GM18873 (cell line): ENCODE results near the gene MOCS1.

Experiments used
- ATAC-seq: cut with Tn5 transposase; IDR thresholded peaks from one replicate; pipeline ENCODE4 v1.9.1; 2021; ENCODE audit warnings: mild to moderate bottlenecking, moderate library complexity, moderate number of reproducible peaks; ENCODE audit not compliant: unreplicated experiment, low FRiP score

The MOCS1 gene

GRCh38 chr6:39882531-39882899, 51.7 kb downstream of the MOCS1 start:
- ATAC-seq, result no peak

- no peak for ATAC-seq
Observed at GRCh38 chr6:39881851-39882530, 52.3 kb downstream of the MOCS1 start.

GRCh38 chr6:39880594-39880993, 53.7 kb downstream of the MOCS1 start:
- no peak for ATAC-seq

GRCh38 chr6:39879535-39879934, 54.7 kb downstream of the MOCS1 start:
- no peak for ATAC-seq

GRCh38 chr6:39876826-39877225, 57.4 kb downstream of the MOCS1 start:
- ATAC-seq, result no peak

GRCh38 chr6:39876111-39876510, 58.2 kb downstream of the MOCS1 start:
- no peak for ATAC-seq

- no peak for ATAC-seq
Observed at GRCh38 chr6:39873439-39873838, 60.8 kb downstream of the MOCS1 start.

GRCh38 chr6:39870950-39871349, 63.3 kb downstream of the MOCS1 start:
- no peak for ATAC-seq

- ATAC-seq, result no peak
Observed at GRCh38 chr6:39867592-39867991, 66.7 kb downstream of the MOCS1 start.

- no peak for ATAC-seq
Observed at GRCh38 chr6:39865011-39865888, 69.0 kb downstream of the MOCS1 start.

GRCh38 chr6:39861663-39862062, 72.6 kb downstream of the MOCS1 start:
- no peak for ATAC-seq

- ATAC-seq, result no peak
Observed at GRCh38 chr6:39859025-39859424, 75.2 kb downstream of the MOCS1 start.

GRCh38 chr6:39855356-39855995, 78.8 kb downstream of the MOCS1 start:
- ATAC-seq, result no peak
